Cardiac septum (tissue), 1 donor: ENCODE data around the gene DISP1. TPM values are rescaled to one million over a fixed set of nuclear protein-coding genes. Genes with fewer than 3 reads are reported as not detected.

ENCODE experiments used
- DNase-seq: peaks from one replicate; pipeline ENCODE4 v3.0.0-alpha.2; 2020; ENCODE audit warnings: low spot score
- intact Hi-C: fragments of 100-400 bp; cut with DNase I; formaldehyde crosslinking; loops from one replicate; pipeline ENCODE4 v1.14.0; 2022
- total RNA-seq: library from RNA; stranded (reverse); fragmentation: NEBNext Ultra II Directional; extraction: Animal tissue kit (Norgen Biotek cat#: 25700); gene quantifications from one replicate; pipeline ENCODE4 v1.2.1, GENCODE V29; 2021
- donor health status: DM: no; HTN: no; CAD: no.

Gene DISP1
- total RNA-seq, 1 donor from 2014 or later = 3.0 TPM

DNA sequence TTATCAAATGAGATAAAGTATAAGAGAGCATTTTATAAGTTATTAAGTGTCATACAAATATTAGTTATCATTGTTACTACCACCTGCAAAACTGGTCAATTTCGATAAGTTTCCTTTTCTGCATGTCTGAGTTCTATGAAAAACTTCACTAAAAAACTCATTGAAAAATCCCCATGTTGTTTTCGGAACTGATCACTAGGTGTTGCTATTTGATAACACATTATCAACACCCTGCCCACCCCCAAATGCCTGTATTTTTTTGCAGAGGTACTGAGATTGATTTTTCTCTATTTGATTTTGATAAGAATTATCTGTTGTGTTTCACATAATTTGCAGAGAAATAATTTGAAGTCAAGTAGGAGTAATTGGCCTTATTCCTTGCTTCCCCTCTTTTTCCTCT lies 22.1 kb upstream of the DISP1 start:
- no peak for DNase-seq
- intact Hi-C loops = loop anchor here (10.0 kb wide), 1 partner anchor 332 kb away; no protein-coding TSS in a partner anchor

DNA sequence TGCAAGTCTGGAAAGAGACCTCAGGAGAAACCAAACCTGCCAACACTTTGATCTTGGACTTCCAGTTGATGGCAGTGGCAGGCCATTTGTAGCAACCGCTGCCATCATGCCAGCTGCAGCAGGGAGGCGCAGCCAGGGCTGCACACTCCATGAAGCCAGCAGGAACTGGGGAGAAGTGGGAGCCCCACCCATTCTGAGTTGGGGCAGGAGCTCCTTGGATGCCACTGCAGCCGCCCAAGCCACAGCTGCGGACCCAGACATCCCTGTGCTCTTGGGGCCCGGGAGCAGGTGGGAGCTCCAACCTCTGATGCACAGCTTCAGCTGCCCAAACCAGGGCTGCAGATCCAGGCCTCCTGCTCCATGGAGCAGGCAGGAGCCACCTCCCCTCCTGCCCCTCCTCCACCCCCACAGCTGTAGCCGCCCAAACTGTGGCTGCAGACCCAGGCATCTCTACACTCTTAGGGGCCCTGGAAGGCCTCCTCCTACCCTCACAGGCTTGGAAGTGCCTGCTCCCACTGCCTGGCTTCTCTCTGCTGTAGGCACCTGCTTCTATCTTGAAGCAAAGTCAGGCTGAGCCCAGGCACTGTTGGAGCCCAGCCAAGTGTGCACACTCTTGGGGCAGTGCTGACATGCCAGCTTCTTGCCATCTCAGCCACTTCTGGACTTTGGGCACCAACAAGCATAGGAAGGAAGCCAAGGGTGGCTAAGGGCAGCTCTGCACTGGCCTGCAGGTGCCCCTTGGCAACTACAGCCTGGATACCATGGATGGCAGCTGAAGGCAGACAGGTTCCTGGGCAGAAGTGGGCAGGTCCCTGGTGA lies 20.0 kb upstream of the DISP1 start:
- intact Hi-C loops = loop anchor here (2.0 to 10.0 kb wide), 2 partner anchors 286 to 330 kb away; no protein-coding TSS in a partner anchor
- no peak for DNase-seq

DNA sequence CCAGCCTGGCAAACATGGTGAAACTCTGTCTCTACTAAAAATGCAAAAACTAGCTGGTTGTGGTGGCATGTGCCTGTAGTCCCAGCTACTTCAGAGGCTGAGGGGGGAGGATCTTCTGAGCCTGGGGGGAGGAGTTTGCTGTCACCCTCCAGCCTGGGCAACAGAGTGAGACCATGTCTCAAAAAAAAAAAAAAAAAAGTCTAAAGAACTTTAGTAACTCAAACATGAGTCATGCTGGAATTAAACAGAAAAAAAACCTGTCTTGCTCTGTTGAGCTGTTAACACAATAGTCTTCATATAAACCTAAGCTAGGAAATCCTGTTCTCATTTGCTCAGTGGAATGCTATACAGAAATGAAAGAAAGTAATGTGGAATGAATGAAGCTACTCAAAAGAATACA lies 16.7 kb upstream of the DISP1 start:
- intact Hi-C loops = loop anchor here (10.0 kb wide), 1 partner anchor 327 kb away; no protein-coding TSS in a partner anchor
- DNase-seq = no peak

DNA sequence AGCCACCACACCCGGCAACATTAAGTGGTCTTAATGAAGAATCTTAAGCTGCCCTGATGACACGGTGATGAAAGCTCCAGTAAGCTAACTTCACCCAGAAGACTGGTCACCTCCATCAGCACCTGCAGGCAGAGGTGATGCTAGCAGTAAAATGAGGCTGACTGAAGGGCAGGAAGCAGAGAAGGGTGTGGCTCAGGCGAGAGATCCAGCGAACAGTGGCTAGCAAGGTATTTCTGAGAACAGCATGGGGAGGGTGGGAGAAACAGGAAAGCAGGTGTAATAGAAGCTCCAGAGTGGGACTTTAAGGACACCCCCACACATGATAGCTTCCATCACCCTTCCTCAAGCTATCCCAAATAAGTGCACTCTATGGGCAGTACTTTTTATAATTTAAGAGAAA lies 15.9 kb upstream of the DISP1 start:
- intact Hi-C loops = loop anchor here (10.0 kb wide), 1 partner anchor 326 kb away; no protein-coding TSS in a partner anchor
- DNase-seq = no peak

DNA sequence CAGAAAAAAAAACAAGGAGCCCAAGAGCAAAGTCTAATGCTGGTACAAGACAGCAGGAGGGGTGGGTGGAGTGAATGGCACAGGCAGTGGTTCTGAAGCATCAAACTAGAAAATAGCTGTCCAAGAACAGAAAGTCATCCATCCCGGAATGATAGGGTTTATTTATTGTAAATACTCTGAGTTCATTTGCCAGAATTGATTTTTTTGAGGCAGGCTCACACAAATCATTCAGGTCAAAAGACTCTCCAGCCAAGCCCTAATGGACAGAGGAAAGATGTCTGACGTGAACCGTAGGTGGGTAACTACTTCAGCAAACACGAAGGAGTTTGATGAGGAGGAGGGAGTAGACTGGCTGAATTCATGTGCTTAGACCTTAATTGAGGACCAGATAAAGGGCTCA lies 13.8 kb upstream of the DISP1 start:
- intact Hi-C loops = no loop called here
- no peak for DNase-seq

DNA sequence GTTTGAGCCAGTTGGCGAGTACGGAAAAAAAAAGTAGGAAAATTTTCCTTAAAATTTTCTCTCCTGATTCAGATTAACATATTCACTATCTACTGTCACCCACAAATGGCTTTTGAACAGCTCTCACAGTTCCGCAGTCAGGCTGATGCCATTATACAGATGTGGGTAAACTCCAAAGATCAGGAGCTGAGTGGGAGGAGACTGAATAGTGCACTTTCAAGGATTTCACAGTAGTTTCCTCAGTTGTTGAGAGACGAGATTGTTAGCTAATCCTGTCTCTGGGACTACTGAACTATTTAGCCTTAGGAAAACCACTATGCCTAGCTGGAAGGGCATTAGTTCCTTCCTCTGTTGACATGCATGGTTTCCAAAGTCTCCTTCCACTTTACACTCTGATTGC lies 3.2 kb upstream of the DISP1 start:
- intact Hi-C loops = loop anchor here (10.0 kb wide), 1 partner anchor 113 kb away; no protein-coding TSS in a partner anchor
- DNase-seq = no peak

DNA sequence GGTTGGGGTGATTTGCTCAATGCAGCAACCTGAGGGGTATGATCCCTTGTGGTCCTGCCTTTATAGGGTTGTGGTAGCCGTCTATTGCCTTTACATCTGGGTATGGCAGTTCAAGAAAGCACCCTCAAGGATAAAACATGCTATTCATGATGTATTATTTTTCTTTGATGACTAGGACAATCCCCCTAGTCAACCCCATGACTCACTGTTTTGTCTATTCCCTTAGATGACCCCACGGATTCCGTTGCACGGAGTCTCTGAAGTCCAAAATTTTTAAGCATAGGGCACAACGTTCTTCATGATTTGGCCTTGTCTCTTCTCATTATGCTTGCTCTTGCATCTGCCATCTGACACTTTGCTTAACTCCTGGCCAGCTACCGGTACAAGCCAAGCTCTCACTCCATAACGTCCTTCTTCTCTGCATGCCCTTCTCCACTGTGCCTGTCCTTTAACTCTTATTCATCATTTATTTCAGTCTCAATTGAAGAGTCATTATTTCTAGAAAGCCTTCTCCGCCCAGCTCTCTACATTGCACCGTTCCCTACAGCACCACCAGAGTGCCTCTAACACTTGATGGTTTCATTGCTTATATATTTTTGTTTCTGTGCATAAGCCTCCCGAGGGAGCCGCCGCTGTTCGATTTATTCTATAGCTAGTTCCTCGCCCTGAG lies 838 bp upstream of the DISP1 start:
- no peak for DNase-seq
- intact Hi-C loops = loop anchor here (10.0 kb wide), 1 partner anchor 111 kb away; no protein-coding TSS in a partner anchor

DNA sequence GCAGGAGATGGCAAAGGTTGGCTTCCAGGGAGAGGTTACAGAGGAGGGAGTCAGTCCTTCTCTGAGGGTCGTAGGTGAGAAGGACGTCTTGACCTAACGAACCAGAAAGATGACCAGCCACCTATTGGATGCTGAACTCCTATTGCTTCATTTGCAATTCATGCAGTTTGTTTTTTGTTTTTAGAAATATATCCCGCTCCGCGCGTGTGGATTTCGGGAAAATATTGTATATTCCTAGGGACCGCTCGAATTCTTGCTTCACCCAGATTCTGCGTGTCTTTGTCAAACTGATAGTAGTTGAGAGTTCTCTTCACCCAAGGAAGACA lies 564 bp downstream of the DISP1 start:
- DNase-seq = no peak
- intact Hi-C loops = loop anchor here (10.0 kb wide), 1 partner anchor 109 kb away; no protein-coding TSS in a partner anchor

DNA sequence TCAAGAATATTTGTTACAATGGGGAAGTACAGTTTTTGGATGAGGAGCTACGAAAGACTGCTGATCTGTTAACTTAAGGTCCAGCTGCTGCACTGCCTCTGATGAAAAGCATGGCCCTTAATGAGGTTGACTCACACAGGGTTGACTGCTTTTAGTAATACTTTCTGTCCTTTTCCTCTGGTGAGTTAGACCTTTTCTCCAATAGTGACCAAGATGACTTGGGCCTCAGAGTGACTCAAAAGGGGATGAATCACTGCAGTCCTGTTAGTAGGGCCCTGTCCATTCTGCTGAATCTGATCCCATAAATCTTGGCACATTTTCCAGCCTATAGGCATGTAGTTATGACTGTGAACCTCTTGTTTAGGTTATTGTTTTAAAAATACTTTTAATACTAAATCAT lies 2.7 kb downstream of the DISP1 start:
- intact Hi-C loops = loop anchor here (10.0 kb wide), 1 partner anchor 107 kb away; no protein-coding TSS in a partner anchor
- no peak for DNase-seq

DNA sequence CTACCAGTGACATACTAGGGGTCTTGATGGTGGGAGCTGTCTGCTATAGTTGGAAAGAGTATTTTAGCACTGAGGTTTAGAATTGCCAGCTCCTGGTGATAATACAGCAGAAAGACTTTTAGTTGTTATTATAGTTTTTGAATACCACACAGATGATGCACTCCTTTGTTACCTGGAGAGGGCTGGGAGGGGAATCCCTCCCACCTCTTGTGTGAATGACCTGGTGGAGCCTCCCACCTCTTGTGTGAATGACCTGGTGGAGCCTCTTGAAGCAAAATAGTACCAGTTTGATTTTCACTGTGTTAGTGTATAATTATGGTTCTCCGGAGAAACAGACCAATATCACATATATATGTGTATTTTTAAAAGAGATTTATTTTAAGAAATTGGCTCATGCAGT lies 3.3 kb downstream of the DISP1 start:
- no peak for DNase-seq
- intact Hi-C loops = loop anchor here (10.0 kb wide), 1 partner anchor 107 kb away; no protein-coding TSS in a partner anchor

DNA sequence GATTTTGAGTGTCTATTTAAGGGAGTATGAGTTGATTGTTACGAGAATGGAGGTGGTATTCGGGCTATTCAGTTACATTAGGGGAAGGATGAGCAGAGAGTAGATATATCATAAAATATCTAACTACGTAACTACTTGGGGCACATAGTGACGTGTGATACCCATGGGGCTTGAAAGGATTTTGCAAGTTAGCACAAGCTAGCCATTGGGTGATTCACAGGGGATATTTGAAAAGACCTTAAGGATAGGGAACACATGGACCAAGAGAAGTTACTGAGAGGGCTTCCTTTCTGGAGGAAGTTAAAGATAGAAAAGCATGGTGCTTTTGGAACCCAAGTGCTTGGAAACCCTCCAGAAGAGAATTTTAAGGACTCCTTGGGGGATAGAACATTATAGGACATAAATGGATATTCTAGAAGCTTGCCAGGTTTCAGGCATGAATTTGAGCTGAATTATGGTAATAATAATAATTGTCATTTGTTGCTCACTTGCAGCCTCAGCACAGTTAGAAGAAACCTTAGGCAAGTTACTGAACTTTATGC lies 5.4 kb downstream of the DISP1 start:
- intact Hi-C loops = no loop called here
- DNase-seq = no peak

DNA sequence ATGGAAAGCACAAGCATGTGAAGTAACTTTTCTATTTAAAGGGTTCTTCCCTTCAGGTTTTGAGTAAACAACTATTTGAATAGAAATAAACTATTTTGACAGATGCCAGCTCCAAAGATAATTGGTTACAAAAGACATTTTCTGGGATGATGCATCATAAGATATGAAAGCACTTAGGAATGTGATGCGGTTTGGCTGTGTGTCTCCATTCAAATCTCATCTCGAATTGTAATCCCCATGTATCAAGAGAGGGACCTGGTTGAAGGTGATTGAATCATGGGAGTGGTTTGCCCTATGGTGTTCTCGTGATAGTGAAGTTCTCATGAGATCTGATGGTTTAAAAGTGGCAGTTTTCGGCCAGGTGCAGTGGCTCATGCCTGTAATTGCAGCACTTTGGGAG lies 6.4 kb downstream of the DISP1 start:
- no peak for DNase-seq
- intact Hi-C loops = no loop called here

DNA sequence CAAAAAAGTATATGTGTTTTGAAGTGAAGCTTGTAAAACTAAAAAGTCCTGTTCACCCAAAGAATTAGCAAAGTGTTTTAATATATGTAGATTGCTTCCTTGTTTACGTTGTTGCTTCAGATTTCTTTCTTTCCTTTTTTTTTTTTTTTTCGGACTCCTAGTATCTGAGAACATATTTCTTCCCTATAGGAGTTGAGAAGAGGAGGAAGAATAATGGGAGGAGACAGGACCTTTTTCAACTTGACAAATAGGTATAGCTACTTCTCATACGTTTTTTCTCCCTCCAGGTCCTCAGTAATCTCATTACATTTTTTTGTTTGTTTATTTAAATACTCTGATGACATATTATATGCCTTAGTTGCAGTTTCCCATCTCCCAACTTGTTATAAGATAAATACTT lies 8.9 kb downstream of the DISP1 start:
- no peak for DNase-seq
- intact Hi-C loops = no loop called here

DNA sequence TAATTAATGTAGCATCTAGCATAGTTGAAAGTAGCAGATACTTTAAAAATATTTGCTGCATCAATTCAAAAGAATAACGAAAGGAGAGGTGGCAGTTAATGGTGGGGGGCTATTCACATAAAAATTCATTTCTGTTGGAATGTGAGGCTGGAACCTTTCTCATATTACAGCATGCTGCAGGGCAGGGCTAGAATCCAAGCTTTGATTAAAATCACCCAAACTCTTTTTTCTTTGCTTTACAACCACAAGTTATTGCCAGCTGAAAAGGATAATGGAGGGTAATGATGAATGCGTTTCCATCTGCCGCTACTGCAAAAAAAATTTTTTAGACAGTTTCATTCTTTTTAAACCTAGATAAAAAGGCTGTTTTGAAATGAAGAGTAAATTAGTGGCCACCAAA lies 9.8 kb downstream of the DISP1 start:
- DNase-seq = no peak
- intact Hi-C loops = no loop called here

DNA sequence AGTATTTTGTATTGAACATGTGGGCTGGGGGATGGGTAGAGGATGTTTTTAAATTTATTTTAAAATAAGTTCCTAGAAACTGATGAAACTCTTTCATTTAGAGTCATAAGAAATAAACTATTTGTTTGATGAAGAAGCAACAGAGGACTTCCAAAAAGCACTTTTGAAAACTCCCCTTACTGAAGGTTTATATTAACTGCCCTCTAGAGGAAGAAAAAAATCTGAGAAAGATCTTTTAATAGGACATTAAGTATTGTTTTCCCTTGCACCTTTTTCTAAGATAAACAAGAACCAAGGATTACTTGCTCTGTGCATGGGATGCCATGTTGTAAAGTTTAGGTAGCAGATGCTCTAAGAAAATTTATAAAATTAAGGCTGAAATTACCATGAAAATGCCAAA lies 14.1 kb downstream of the DISP1 start:
- intact Hi-C loops = no loop called here
- no peak for DNase-seq

DNA sequence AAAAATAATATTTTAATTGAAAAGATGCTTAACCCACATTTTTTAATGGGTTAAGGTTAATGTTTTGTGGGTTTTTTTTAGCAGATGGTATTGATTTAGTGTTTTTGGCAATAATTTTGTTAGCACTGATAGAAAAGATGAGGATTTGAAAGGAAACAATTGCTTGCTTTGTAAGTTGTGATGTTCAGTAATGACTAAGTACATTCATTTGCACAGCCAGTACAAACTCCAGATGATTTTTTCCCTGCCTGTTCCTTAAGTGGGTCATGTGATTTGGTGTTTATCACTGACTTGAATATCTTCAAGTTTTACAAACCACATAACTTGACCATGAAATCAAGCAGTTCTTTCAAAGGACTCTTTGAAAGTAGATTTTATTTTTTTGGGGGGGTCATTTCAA lies 15.0 kb downstream of the DISP1 start:
- intact Hi-C loops = no loop called here
- no peak for DNase-seq

DNA sequence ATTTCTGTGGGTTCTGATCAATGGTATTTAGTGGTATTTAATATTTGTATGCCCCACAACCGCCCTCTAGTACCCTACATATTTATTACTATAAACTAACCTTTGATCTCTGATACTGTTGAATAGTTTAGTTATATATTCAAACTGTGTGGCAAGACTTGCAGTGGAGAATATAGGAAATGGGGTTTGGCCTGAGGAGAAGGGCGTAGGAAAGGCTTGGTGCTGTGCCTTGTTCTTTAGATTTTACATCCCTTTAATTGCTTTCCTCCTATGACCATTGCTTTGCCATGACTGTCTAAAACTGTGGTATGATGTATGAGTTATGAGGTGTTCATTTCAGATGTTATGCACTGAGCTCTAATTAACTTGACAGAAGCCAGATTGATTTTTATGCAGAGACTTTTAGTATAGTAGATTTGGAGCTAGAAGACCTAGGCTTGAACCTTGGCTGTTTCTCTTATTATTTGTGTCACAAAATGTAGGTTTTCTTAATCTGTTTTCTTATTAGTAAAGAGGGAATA lies 18.6 kb downstream of the DISP1 start:
- no peak for DNase-seq
- intact Hi-C loops = no loop called here

DNA sequence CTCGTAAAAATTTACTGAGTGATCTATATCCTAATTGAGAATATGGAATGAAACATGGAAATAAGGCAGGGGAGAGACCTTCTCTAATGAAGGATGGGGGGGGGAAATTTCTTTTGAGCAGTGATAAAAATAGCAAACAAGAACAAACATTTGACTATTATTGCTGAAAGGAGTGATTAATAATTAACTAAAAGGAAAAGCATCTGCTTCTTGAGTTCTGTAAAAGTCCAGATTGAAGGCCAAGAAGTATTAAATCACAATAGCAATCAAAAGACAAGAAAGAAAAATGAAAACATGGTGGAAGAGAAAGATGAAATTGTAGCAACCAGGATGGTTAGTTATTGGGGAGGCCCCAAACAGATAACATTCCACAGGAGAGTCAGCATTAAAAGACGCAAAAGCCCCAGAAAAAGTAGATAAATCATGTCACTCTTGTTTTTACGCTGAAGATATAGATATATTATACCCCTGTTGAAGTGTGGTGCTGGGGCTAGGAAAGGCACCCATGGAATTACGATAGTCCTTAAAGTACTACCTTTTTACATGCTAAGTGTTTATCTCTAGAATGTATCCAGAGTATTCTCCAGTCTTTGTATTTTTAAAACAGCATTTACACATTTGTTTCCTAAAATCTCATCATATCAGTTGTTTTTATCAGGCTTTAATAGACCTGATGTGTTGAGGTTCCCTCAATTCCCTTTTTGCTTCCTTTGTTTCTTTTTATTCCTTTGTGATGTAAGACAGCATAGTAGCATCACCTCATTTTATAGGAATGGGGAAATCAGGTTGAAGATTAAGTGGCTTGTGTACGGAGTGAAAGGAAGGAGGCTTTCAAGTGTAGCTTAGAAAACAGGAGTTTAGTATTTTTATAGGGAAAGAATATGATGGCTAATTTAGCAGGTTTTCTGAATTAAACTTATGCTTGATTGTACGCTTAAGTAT lies 28.9 kb downstream of the DISP1 start:
- intact Hi-C loops = no loop called here

DNA sequence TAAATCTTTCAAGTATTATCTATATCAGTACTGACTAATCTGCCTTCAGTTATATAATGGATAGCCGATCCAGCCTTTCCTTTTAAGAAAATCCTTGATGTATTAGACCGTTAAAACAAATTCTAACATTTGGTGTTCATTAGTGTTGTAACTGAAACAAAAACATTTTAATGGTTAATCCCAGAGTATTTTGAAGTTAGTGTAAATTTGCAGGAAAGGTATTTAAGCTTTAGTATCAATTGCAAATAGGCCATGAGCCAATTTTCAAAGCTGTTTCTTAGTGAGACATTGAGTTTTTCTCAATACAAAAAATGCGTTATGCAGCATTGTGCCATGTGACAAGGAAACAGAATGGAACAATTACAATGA lies 29.6 kb downstream of the DISP1 start:
- no peak for DNase-seq
- intact Hi-C loops = no loop called here

More for the DNA sequence above, 28.9 kb downstream of the DISP1 start:
- DNase-seq = no peak
